Bronchial epithelial cell (primary cell): ENCODE measurements around the gene AHCY. TPM values are rescaled to one million over a fixed set of nuclear protein-coding genes. Genes with fewer than 3 reads are reported as not detected.

Experiments used
- DNase-seq: peaks from one replicate; pipeline ENCODE4 v3.0.0-alpha.2; 2010; ENCODE audit warnings: low read depth
- FAIRE-seq: peaks from 2 replicates; lab custom pipeline; 2011; peaks lifted over from hg19 to GRCh38; lab: Jason Lieb, UNC
- H3K27me3 ChIP-seq: 2 replicates; pipeline ENCODE4 v1.5.1; 2011; ENCODE audit warnings: low read length; ENCODE audit not compliant: control insufficient read depth, insufficient read depth
- H3K36me3 ChIP-seq: 2 replicates; pipeline ENCODE4 v1.5.1; 2011; ENCODE audit warnings: low read length; ENCODE audit not compliant: control insufficient read depth, insufficient read depth
- H3K4me3 ChIP-seq: 2 replicates; pipeline ENCODE4 v1.5.1; 2011; ENCODE audit warnings: mild to moderate bottlenecking, low read depth, low read length, control low read depth
- CTCF ChIP-seq: IDR thresholded peaks from 2 replicates; pipeline ENCODE4 v1.5.1; 2011; ENCODE audit warnings: mild to moderate bottlenecking, moderate library complexity, low read length, control low read depth, inconsistent platforms; ENCODE audit not compliant: insufficient read depth, severe bottlenecking
- total RNA-seq: library from RNA; depleted of rRNA; stranded (reverse); fragments of >200 nt; gene quantifications from 2 replicates; pipeline ENCODE4 v1.2.1, GENCODE V29; 2014

AHCY gene
- total RNA-seq, 1 donor from 2014 or later, result 278 TPM

- H3K36me3 ChIP-seq, result no peaks in the 10 kb centered on the region
- TF ChIP-seq CTCF, result peak; percentile 16
- DNase-seq, result no peak
- H3K4me3 ChIP-seq, result no peak overlapping the region
- no peaks in the 10 kb centered on the region for H3K27me3 ChIP-seq
- FAIRE-seq, result no peak
Observed at GRCh38 chr20:34311118-34312023, 8.2 kb upstream of the AHCY start.

- FAIRE-seq, result no peak
Observed at GRCh38 chr20:34310481-34311117, 7.4 kb upstream of the AHCY start.

GRCh38 chr20:34309691-34310090 lies 6.5 kb upstream of the AHCY start:
- no peak for TF ChIP-seq CTCF
- DNase-seq (no peak), FAIRE-seq (no peak)
- no peak overlapping the region for H3K4me3 ChIP-seq
- H3K36me3 ChIP-seq, result no peaks in the 10 kb centered on the region
- H3K27me3 ChIP-seq, result no peaks in the 10 kb centered on the region

More at GRCh38 chr20:34310481-34311117, 7.4 kb upstream of the AHCY start:
- Histone ChIP-seq H3K4me3 (no peak overlapping the region), H3K36me3 (no peaks in the 10 kb centered on the region), H3K27me3 (no peaks in the 10 kb centered on the region)
- no peak for DNase-seq
- no peak for TF ChIP-seq CTCF

GRCh38 chr20:34305333-34306230 lies 2.4 kb upstream of the AHCY start:
- no peak for TF ChIP-seq CTCF
- FAIRE-seq (no peak), DNase-seq (peak; percentile 61)
- Histone ChIP-seq H3K4me3 (no peak overlapping the region), H3K36me3 (peaks cover 2% of the 10 kb centered on the region), H3K27me3 (no peaks in the 10 kb centered on the region)

DNA sequence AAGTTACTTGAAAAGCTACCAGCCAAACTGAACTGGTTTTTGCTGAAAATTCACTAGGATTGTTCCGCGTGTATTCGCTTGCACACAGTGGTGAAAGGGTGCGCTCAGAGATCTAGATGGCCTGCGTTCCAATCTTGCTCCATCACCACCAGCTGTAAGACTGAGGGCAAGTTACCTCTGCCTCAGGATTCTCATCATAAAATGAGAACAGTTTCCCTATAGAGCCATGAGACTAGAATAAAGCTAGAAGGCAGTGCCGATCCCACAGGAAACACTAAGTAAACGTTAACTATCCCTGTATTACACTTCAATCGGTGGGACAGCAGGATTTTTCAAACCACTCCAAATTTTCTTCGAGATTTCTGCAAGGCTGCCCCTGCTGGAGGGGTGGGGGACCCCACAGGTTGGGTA lies 838 bp downstream of the AHCY start:
- peak; percentile 42 for DNase-seq
- no peak for TF ChIP-seq CTCF

More for the DNA sequence above, 838 bp downstream of the AHCY start:
- no peak for FAIRE-seq
- no peaks in the 10 kb centered on the region for H3K27me3 ChIP-seq
- H3K36me3 ChIP-seq, result peaks cover 2% of the 10 kb centered on the region
- peak overlapping the region; percentile 58 for H3K4me3 ChIP-seq
